ENCODE results near the gene NIPAL4. TPM values are rescaled to one million over a fixed set of nuclear protein-coding genes. Genes with fewer than 3 reads are reported as not detected.

Gene NIPAL4
- total RNA-seq, 2 experiments from 2014 or later = not detected

GRCh38 chr5:157447201-157447637, 12.8 kb upstream of the NIPAL4 start:
- ChIA-PET CTCF (ENCODE audit: unreplicated experiment) (interaction anchor here (0.9 kb wide), 1 partner anchor 15 kb away, joined by 3 read pairs; no protein-coding TSS in a partner anchor), POLR2A (interaction anchor here (0.5 to 0.7 kb wide), 2 partner anchors 22 to 419 kb away, joined by 3 read pairs; no protein-coding TSS in a partner anchor)
- Histone ChIP-seq H3K79me2 (ENCODE audit: insufficient read depth, low read depth, low read length) (no peaks in the 10 kb centered on the region), H3K9me3 (ENCODE audit: low read length) (no peaks in the 10 kb centered on the region), H4K20me1 (ENCODE audit: insufficient read depth, low read length) (no peaks in the 10 kb centered on the region), H3K36me3 (ENCODE audit: insufficient read depth, low read length) (no peaks in the 10 kb centered on the region), H2AFZ (ENCODE audit: low read length) (no peak overlapping the region), H3K4me1 (ENCODE audit: insufficient read depth, low read length, poor library complexity, severe bottlenecking) (no peaks in the 10 kb centered on the region), H3K4me2 (ENCODE audit: low read length) (no peak overlapping the region), H3K27ac (ENCODE audit: low read depth, low read length, poor library complexity, severe bottlenecking) (no peak overlapping the region), H3K9me2 (ENCODE audit: insufficient read depth, low read length) (no peaks in the 10 kb centered on the region), H3K4me3 (ENCODE audit: low read depth, low read length, poor library complexity, severe bottlenecking) (no peak overlapping the region)
- intact Hi-C loops (cut with micrococcal nuclease; ENCODE audit: unreplicated experiment) = no loop called here
- BruUV-seq (replicated peaks) = no TSS peak
- no peak for TF ChIP-seq CTCF (conservative IDR thresholded peaks at IDR 0.05; ENCODE audit: low read length)
- no peak for TF ChIP-seq EZH2phosphoT487 (IDR thresholded peaks at IDR 0.05; ENCODE audit: borderline replicate concordance, low read depth, low read length)
- no peak for DNase-seq (ENCODE audit: low spot score)

GRCh38 chr5:157449011-157449723, 10.8 kb upstream of the NIPAL4 start:
- intact Hi-C loops (cut with micrococcal nuclease; ENCODE audit: unreplicated experiment) = no loop called here
- H3K79me2 ChIP-seq (ENCODE audit: insufficient read depth, low read depth, low read length) = no peaks in the 10 kb centered on the region

More at GRCh38 chr5:157449011-157449723, 10.8 kb upstream of the NIPAL4 start:
- H4K20me1 ChIP-seq (ENCODE audit: insufficient read depth, low read length) = no peaks in the 10 kb centered on the region
- ChIA-PET CTCF (ENCODE audit: unreplicated experiment) (interaction anchor here (0.6 kb wide), 1 partner anchor 1476 kb away, joined by 4 read pairs; no protein-coding TSS in a partner anchor), POLR2A (interaction anchor here (0.6 to 1.6 kb wide), 9 partner anchors 9 to 1756 kb away, joined by 3 to 5 read pairs (median 4); no protein-coding TSS in a partner anchor)
- TF ChIP-seq CTCF (conservative IDR thresholded peaks at IDR 0.05; ENCODE audit: low read length) = no peak
- TF ChIP-seq EZH2phosphoT487 (IDR thresholded peaks at IDR 0.05; ENCODE audit: borderline replicate concordance, low read depth, low read length) = no peak
- DNase-seq (ENCODE audit: low spot score) = no peak
- no peaks in the 10 kb centered on the region for H3K4me1 ChIP-seq (ENCODE audit: insufficient read depth, low read length, poor library complexity, severe bottlenecking)
- H3K4me3 ChIP-seq (ENCODE audit: low read depth, low read length, poor library complexity, severe bottlenecking) = no peak overlapping the region
- H3K9me3 ChIP-seq (ENCODE audit: low read length) = no peaks in the 10 kb centered on the region
- no peak overlapping the region for H3K4me2 ChIP-seq (ENCODE audit: low read length)
- BruUV-seq (replicated peaks) = no TSS peak
- H3K36me3 ChIP-seq (ENCODE audit: insufficient read depth, low read length) = no peaks in the 10 kb centered on the region
- no peak overlapping the region for H2AFZ ChIP-seq (ENCODE audit: low read length)
- no peak overlapping the region for H3K27ac ChIP-seq (ENCODE audit: low read depth, low read length, poor library complexity, severe bottlenecking)
- no peaks in the 10 kb centered on the region for H3K9me2 ChIP-seq (ENCODE audit: insufficient read depth, low read length)

Measured in OCI-LY7 (cell line).